T-helper 1 cell treated with Interleukin-12 subunit alpha and Interleukin-12 subunit beta and Interleukin-4 antibody, amounts not matched to agents 30 μg/mL and 1 μg/mL, for 36 hours (primary cell): ENCODE measurements around the gene NEK1.
"Not testable (repeated sequence)": the region's sequence is repeated elsewhere in the genome, so short reads cannot be mapped to it uniquely, and the experiment has no call there.

Source experiments
- H3K27ac Mint-ChIP-seq: one replicate; pipeline ENCODE4 v1.8.0; 2021; ENCODE audit warnings: mild to moderate bottlenecking, mixed read lengths
- H3K27me3 Mint-ChIP-seq: one replicate; pipeline ENCODE4 v1.8.0; 2021; ENCODE audit warnings: low read depth, mixed read lengths
- H3K36me3 Mint-ChIP-seq: one replicate; pipeline ENCODE4 v1.8.0; 2021; ENCODE audit warnings: low read depth, mixed read lengths
- H3K4me1 Mint-ChIP-seq: one replicate; pipeline ENCODE4 v1.8.0; 2021; ENCODE audit warnings: low read depth, mixed read lengths
- H3K4me3 Mint-ChIP-seq: one replicate; pipeline ENCODE4 v1.8.0; 2021; ENCODE audit warnings: mild to moderate bottlenecking, moderate library complexity, mixed read lengths
- H3K9me3 Mint-ChIP-seq: one replicate; pipeline ENCODE4 v1.8.0; 2021; ENCODE audit warnings: mixed read lengths

Gene NEK1

GRCh38 chr4:169594560-169595195, 17.7 kb downstream of the NEK1 start:
- Mint-ChIP-seq H3K4me1 (peaks cover 5% of the 10 kb centered on the region), H3K36me3 (peaks cover 16% of the 10 kb centered on the region), H3K27me3 (no peaks in the 10 kb centered on the region), H3K9me3 (no peaks in the 10 kb centered on the region), H3K27ac (no peak overlapping the region), H3K4me3 (no peak overlapping the region)

- Mint-ChIP-seq H3K36me3 (peaks cover 17% of the 10 kb centered on the region), H3K9me3 (no peaks in the 10 kb centered on the region), H3K4me3 (no peak overlapping the region), H3K27ac (no peak overlapping the region), H3K27me3 (no peaks in the 10 kb centered on the region), H3K4me1 (peaks cover 5% of the 10 kb centered on the region)
These were observed 19.3 kb downstream of the NEK1 start for GRCh38 chr4:169593050-169593560.

GRCh38 chr4:169583563-169583962, 28.8 kb downstream of the NEK1 start:
- Mint-ChIP-seq H3K27ac (no peak overlapping the region), H3K27me3 (no peaks in the 10 kb centered on the region), H3K36me3 (peaks cover 12% of the 10 kb centered on the region), H3K9me3 (no peaks in the 10 kb centered on the region), H3K4me3 (no peak overlapping the region), H3K4me1 (peaks cover 10% of the 10 kb centered on the region)

GRCh38 chr4:169582706-169583105, 29.7 kb downstream of the NEK1 start:
- H3K36me3 Mint-ChIP-seq = peaks cover 12% of the 10 kb centered on the region
- no peaks in the 10 kb centered on the region for H3K27me3 Mint-ChIP-seq
- H3K4me1 Mint-ChIP-seq = peaks cover 10% of the 10 kb centered on the region
- H3K9me3 Mint-ChIP-seq = no peaks in the 10 kb centered on the region
- no peak overlapping the region for H3K27ac Mint-ChIP-seq
- no peak overlapping the region for H3K4me3 Mint-ChIP-seq

- H3K27ac Mint-ChIP-seq = no peak overlapping the region
- no peak overlapping the region for H3K4me3 Mint-ChIP-seq
- H3K4me1 Mint-ChIP-seq = peaks cover 10% of the 10 kb centered on the region
- no peaks in the 10 kb centered on the region for H3K27me3 Mint-ChIP-seq
- H3K36me3 Mint-ChIP-seq = peaks cover 12% of the 10 kb centered on the region
- H3K9me3 Mint-ChIP-seq = no peaks in the 10 kb centered on the region
These were observed 30.2 kb downstream of the NEK1 start for GRCh38 chr4:169582203-169582602.

GRCh38 chr4:169573889-169574288, 38.5 kb downstream of the NEK1 start:
- Mint-ChIP-seq H3K9me3 (no peaks in the 10 kb centered on the region), H3K4me1 (peaks cover 2% of the 10 kb centered on the region), H3K36me3 (peaks cover 22% of the 10 kb centered on the region), H3K27ac (no peak overlapping the region), H3K4me3 (no peak overlapping the region), H3K27me3 (no peaks in the 10 kb centered on the region)

GRCh38 chr4:169571435-169571834, 40.9 kb downstream of the NEK1 start:
- H3K9me3 Mint-ChIP-seq = no peaks in the 10 kb centered on the region
- H3K4me1 Mint-ChIP-seq = peaks cover 4% of the 10 kb centered on the region

GRCh38 chr4:169571012-169571411, 41.4 kb downstream of the NEK1 start:
- H3K36me3 Mint-ChIP-seq = peaks cover 24% of the 10 kb centered on the region
- H3K9me3 Mint-ChIP-seq, H3K4me3 Mint-ChIP-seq, H3K4me1 Mint-ChIP-seq, H3K27ac Mint-ChIP-seq, H3K27me3 Mint-ChIP-seq: not testable (repeated sequence)

More at GRCh38 chr4:169571435-169571834, 40.9 kb downstream of the NEK1 start:
- peaks cover 23% of the 10 kb centered on the region for H3K36me3 Mint-ChIP-seq
- H3K27me3 Mint-ChIP-seq = no peaks in the 10 kb centered on the region
- H3K27ac Mint-ChIP-seq = no peak overlapping the region
- no peak overlapping the region for H3K4me3 Mint-ChIP-seq

GRCh38 chr4:169570266-169570665, 42.1 kb downstream of the NEK1 start:
- H3K27me3 Mint-ChIP-seq, H3K9me3 Mint-ChIP-seq, H3K4me1 Mint-ChIP-seq, H3K27ac Mint-ChIP-seq, H3K4me3 Mint-ChIP-seq: not testable (repeated sequence)
- peaks cover 21% of the 10 kb centered on the region for H3K36me3 Mint-ChIP-seq

GRCh38 chr4:169569188-169569587, 43.2 kb downstream of the NEK1 start:
- not testable (repeated sequence) for H3K27ac Mint-ChIP-seq, H3K27me3 Mint-ChIP-seq, H3K9me3 Mint-ChIP-seq, H3K4me1 Mint-ChIP-seq, H3K4me3 Mint-ChIP-seq
- H3K36me3 Mint-ChIP-seq = peaks cover 13% of the 10 kb centered on the region

GRCh38 chr4:169567916-169568315, 44.5 kb downstream of the NEK1 start:
- Mint-ChIP-seq H3K27me3 (no peaks in the 10 kb centered on the region), H3K4me3 (no peak overlapping the region), H3K9me3 (no peaks in the 10 kb centered on the region)

GRCh38 chr4:169566021-169566818, 46.2 kb downstream of the NEK1 start:
- H3K4me3 Mint-ChIP-seq = no peak overlapping the region
- H3K9me3 Mint-ChIP-seq = no peaks in the 10 kb centered on the region
- no peaks in the 10 kb centered on the region for H3K27me3 Mint-ChIP-seq
- peaks cover 7% of the 10 kb centered on the region for H3K36me3 Mint-ChIP-seq
- H3K4me1 Mint-ChIP-seq = peaks cover 5% of the 10 kb centered on the region
- peak overlapping the region; percentile 68 for H3K27ac Mint-ChIP-seq

More at GRCh38 chr4:169567916-169568315, 44.5 kb downstream of the NEK1 start:
- peaks cover 9% of the 10 kb centered on the region for H3K36me3 Mint-ChIP-seq
- no peak overlapping the region for H3K27ac Mint-ChIP-seq
- peaks cover 5% of the 10 kb centered on the region for H3K4me1 Mint-ChIP-seq

GRCh38 chr4:169565606-169566005, 46.8 kb downstream of the NEK1 start:
- H3K4me3 Mint-ChIP-seq = no peak overlapping the region
- no peak overlapping the region for H3K27ac Mint-ChIP-seq
- H3K9me3 Mint-ChIP-seq = no peaks in the 10 kb centered on the region
- no peaks in the 10 kb centered on the region for H3K27me3 Mint-ChIP-seq
- H3K4me1 Mint-ChIP-seq = peaks cover 5% of the 10 kb centered on the region
- peaks cover 6% of the 10 kb centered on the region for H3K36me3 Mint-ChIP-seq

- Mint-ChIP-seq H3K4me3 (no peak overlapping the region), H3K27ac (no peak overlapping the region), H3K9me3 (peaks cover 13% of the 10 kb centered on the region), H3K27me3 (no peaks in the 10 kb centered on the region), H3K4me1 (no peaks in the 10 kb centered on the region), H3K36me3 (peaks cover 32% of the 10 kb centered on the region)
These were observed 55.2 kb downstream of the NEK1 start for GRCh38 chr4:169557061-169557636.

GRCh38 chr4:169546548-169546947, 65.8 kb downstream of the NEK1 start:
- not testable (repeated sequence) for H3K27ac Mint-ChIP-seq, H3K27me3 Mint-ChIP-seq, H3K4me3 Mint-ChIP-seq, H3K4me1 Mint-ChIP-seq
- Mint-ChIP-seq H3K36me3 (peaks cover 20% of the 10 kb centered on the region), H3K9me3 (peaks cover 47% of the 10 kb centered on the region)
